GM13977 (cell line): ENCODE measurements around the gene RAD9A.

Experiments
- DNase-seq: peaks from one replicate; pipeline ENCODE4 v3.0.0; 2012; ENCODE audit warnings: low spot score
- in situ Hi-C: fragments of 300-500 bp; cut with MboI; formaldehyde crosslinking; loops from one replicate; pipeline ENCODE4 v1.12.0; 2022; ENCODE audit warnings: low sequenced_read_pairs, low pct_unique_long_range_greater_than_20kb, mixed read lengths, inconsistent platforms; ENCODE audit not compliant: unreplicated experiment
- TF ChIP-seq, protein P1 (sequence below): IDR thresholded peaks from 2 replicates; pipeline ENCODE4 v1.5.1; 2012; ENCODE audit warnings: mild to moderate bottlenecking, control low read depth; ENCODE audit not compliant: insufficient read depth; ENCODE audit errors: extremely low read depth, missing control alignments

Gene RAD9A

DNA sequence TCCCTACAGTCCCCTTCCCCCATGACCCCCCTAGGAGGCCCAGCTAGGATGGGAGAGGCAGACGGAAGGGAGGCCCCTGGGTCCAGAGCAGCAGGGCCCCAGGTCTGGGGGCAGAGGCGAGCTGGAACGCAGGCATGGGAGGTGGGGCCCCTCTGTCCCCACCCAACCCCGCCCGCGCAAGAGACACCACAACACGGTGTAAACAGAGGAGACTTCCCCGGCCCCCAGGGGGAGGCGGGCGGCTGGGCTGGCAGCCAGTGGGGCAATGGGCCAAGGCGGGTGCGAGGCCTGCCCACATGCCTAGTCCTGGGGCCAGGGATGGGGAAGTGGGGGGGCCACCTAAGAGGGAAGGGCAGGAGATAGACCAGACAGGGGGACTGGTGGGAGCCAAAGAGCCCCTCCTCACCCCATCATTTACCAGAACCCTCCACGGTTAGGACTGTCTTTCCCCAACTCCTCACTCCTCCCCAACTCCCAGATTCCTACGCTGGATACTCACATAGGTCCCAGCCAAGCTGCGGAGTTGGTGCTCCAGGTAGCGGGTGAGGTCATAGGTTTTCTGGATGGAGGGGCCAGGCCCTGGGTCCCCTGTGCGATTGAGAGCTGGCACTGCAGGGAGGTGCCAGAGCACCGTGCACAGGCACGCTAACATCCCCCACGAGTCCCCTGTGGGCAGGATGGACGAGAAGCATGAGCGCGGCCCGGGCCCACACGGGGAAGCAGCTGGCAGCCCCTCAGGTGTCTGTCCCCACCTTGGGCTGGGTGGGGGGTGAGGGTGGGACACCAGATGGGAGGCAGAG lies 24.6 kb upstream of the RAD9A start:
- TF ChIP-seq, protein P1, sequence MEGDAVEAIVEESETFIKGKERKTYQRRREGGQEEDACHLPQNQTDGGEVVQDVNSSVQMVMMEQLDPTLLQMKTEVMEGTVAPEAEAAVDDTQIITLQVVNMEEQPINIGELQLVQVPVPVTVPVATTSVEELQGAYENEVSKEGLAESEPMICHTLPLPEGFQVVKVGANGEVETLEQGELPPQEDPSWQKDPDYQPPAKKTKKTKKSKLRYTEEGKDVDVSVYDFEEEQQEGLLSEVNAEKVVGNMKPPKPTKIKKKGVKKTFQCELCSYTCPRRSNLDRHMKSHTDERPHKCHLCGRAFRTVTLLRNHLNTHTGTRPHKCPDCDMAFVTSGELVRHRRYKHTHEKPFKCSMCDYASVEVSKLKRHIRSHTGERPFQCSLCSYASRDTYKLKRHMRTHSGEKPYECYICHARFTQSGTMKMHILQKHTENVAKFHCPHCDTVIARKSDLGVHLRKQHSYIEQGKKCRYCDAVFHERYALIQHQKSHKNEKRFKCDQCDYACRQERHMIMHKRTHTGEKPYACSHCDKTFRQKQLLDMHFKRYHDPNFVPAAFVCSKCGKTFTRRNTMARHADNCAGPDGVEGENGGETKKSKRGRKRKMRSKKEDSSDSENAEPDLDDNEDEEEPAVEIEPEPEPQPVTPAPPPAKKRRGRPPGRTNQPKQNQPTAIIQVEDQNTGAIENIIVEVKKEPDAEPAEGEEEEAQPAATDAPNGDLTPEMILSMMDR, result no peak
- in situ Hi-C loops, result no loop called here
- no peak for DNase-seq

DNA sequence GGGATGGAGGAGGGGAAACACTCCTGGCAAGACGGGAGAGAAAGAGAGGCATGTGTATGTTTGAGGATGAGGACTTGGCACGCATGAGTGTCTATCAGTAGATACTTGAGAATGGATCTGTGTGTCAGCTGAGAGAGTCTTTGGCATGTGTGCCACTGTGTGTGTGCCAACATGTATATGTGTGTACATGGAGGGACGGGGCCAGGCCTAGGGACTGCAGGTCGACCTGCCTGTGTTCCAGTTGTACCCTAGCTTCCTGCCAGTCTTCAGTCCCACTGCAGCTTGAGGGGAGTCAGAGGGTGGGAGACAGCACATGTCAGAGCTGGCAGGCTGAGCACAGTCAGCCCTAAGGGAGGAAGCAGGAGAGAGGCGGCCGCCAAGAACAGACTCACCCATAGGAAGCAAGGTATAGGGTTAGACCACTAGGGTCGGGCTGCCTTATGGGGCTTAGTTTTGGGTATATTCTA lies 24.0 kb upstream of the RAD9A start:
- no peak for DNase-seq
- TF ChIP-seq, protein P1, result no peak
- in situ Hi-C loops, result no loop called here

DNA sequence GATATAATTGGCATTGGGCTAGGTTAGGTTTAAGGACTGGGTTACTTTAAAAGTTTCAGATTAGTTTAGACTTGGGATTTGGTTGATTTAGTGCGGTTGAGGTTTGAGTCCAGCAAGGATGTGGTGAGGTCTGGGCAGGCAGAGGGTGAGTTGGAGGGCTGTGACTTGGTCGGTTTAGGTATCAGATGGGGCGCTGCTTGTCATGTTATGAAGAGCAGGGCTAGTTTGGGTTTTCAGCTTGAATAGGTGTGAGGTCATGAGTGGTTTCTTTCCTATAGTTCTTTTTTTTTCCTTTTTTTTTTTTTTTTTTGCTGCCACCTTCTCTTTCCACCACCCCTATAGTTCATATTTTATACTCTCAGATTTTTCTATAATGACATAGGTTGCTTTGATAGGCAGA lies 23.2 kb upstream of the RAD9A start:
- peak; percentile 74 for DNase-seq
- in situ Hi-C loops, result no loop called here
- TF ChIP-seq, protein P1, result no peak

DNA sequence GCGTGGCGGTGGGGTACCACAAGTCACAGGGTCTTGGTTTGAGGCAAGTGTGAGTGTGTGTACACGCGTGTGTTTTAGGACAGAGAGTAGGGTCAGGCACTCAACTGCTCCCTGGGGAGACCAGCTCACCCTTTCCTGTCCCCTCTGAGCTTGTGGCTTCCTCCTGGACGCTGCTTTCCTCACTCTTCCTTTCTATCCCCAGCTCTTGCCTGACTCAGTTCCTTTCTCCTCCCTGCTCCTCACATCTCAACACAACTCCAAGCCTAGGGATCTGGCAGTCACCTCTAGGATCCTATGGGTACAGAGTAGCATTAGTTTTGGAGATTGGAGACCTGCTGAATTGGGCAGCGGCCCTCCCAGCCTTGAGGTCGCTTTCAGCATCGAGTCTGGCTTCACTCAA lies 22.5 kb upstream of the RAD9A start:
- TF ChIP-seq, protein P1, result no peak
- no peak for DNase-seq
- in situ Hi-C loops, result no loop called here

DNA sequence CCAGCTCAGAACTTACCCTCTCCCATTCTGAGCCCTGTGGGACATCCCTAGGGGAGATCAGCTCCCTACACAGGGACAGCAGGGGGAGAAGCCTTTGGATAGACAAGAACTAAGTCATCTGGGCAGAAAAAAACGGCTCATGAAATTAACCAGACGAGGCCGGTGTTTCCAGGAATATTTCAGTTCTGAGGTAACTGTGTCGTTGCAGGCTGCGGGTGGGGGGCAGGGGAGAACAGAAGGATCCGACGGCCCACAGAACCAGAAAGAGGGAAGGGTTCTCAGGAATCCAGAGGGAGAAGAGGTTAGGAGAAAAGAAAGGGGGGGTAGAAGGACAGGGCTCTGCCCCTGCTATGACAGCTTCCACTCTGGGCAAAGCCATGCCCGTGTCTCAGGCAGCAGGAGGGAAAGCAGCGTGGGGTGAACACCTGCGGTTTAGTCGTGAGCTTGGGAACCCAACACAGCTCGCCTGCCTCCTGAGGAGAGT lies 21.9 kb upstream of the RAD9A start:
- no peak for DNase-seq
- in situ Hi-C loops, result no loop called here
- TF ChIP-seq, protein P1, result no peak

DNA sequence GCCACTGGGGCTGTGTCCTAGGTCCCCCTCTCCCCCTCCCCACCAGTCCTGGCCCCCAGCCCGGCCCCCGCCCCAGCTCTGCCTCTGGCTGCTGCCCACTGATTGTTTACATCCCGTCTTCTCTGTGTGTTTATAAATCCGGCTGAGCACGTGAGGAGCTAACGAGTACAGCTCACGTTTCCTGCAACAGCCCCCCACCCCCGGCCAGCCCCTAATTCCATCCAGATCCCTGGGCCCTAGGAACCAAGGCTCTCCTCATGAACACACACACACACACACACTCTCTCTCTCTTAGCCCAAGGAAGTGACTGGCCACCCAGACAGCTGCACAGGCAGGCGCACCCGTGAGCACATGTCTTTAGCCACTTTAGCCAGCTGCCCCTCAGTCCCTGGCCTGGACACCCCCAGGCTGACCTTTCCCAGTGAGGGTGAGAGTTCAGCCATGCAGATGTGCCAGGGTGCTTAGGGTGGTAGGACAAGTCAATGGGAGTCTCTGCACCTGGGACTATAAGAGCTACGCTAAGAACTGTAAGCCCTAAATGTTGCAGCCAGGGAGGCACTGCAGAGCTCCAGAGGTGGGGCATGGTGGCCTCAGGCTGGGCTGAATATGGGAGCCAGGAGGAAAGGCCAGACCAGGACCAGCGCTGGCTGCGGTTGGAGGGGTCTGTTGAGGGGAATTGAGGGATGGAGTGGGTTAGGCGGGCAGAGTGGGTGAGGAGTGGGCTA lies 21.3 kb upstream of the RAD9A start:
- in situ Hi-C loops, result no loop called here
- TF ChIP-seq, protein P1, result no peak
- no peak for DNase-seq
